Vagina (tissue), 2 donors: ENCODE measurements around the gene TFCP2L1.

Source experiments
- POLR2AphosphoS5 ChIP-seq, 2 donors: sonication (generic); formaldehyde crosslinking; IDR thresholded peaks; one replicate each; pipeline ENCODE4 v1.9.0; 2017; ENCODE audit warnings: antibody characterized with exemption in 2 of 2, mild to moderate bottlenecking in 2 of 2, low read depth in 1 of 2; ENCODE audit not compliant: insufficient read depth in 1 of 2
- TF ChIP-seq, protein P1 (sequence below), 3 experiments: fragments of 450-650 bp in 2 of 3; fragments of 200-600 bp in 1 of 3; sonication (generic) in 1 of 3; IDR thresholded peaks; one replicate each; pipeline ENCODE4 v1.5.1; 2017 to 2019; ENCODE audit warnings: antibody characterized with exemption in 3 of 3, mild to moderate bottlenecking in 2 of 3, moderate library complexity in 2 of 3

DNA sequence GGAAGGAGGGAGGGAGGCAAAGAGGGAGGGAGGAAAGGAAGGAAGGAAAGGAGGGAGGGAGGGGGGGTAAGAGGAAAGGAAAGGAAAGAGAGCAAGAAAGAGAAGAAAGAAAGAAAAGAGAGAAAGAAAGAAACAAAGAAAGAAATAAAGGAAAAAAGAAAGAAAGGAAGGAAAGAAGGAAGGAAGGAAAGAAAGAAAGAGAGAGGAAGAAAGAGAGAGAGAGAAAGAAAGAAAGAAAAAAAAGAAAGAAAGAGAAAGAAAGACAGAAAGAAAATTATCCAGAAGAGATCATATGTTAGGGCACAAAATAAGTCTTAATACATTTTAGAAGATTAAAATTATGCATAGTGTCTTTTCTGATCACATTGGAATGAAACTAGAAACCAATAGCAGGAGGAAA is 24.3 kb upstream of the TFCP2L1 start:
- TF ChIP-seq, protein P1, sequence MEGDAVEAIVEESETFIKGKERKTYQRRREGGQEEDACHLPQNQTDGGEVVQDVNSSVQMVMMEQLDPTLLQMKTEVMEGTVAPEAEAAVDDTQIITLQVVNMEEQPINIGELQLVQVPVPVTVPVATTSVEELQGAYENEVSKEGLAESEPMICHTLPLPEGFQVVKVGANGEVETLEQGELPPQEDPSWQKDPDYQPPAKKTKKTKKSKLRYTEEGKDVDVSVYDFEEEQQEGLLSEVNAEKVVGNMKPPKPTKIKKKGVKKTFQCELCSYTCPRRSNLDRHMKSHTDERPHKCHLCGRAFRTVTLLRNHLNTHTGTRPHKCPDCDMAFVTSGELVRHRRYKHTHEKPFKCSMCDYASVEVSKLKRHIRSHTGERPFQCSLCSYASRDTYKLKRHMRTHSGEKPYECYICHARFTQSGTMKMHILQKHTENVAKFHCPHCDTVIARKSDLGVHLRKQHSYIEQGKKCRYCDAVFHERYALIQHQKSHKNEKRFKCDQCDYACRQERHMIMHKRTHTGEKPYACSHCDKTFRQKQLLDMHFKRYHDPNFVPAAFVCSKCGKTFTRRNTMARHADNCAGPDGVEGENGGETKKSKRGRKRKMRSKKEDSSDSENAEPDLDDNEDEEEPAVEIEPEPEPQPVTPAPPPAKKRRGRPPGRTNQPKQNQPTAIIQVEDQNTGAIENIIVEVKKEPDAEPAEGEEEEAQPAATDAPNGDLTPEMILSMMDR (IDR thresholded peaks at IDR 0.05): no peak
- no peak for TF ChIP-seq POLR2AphosphoS5 (IDR thresholded peaks at IDR 0.05; ENCODE audit: insufficient read depth in 1 of 2, low read depth in 1 of 2)
